HepG2 (cell line): ENCODE measurements around the gene SRC. TPM values are rescaled to one million over a fixed set of nuclear protein-coding genes. Genes with fewer than 3 reads are reported as not detected.

Source experiments
- ATF1 ChIP-seq: IDR thresholded peaks from 2 replicates; pipeline ENCODE4 v1.6.1; 2016; ENCODE audit warnings: mild to moderate bottlenecking, control low read depth
- EHMT2 ChIP-seq: fragments of 200-600 bp; sonication (generic); IDR thresholded peaks from 2 replicates; pipeline ENCODE4 v1.7.0; 2017; ENCODE audit warnings: antibody characterized with exemption, low read depth, low read length, borderline replicate concordance
- KDM5A ChIP-seq: fragments of 200-600 bp; sonication (generic); IDR thresholded peaks from 2 replicates; pipeline ENCODE4 v1.7.0; 2018; ENCODE audit warnings: antibody characterized with exemption, mild to moderate bottlenecking, low read length, borderline replicate concordance
- KDM6A ChIP-seq: IDR thresholded peaks from 2 replicates; pipeline ENCODE4 v1.6.1; 2016; ENCODE audit warnings: low read depth
- RXRA ChIP-seq: sonication (generic); formaldehyde crosslinking; IDR thresholded peaks from 2 replicates; pipeline ENCODE4 v1.5.1; 2020; ENCODE audit warnings: missing genetic modification reagents
- ZFP82 ChIP-seq: sonication (generic); formaldehyde crosslinking; IDR thresholded peaks from 2 replicates; pipeline ENCODE4 v1.5.1; 2020; ENCODE audit warnings: mild to moderate bottlenecking, missing genetic modification reagents, borderline replicate concordance
- ZMYM3 ChIP-seq: sonication (generic); formaldehyde crosslinking; IDR thresholded peaks from 2 replicates; pipeline ENCODE4 v1.5.1; 2020; ENCODE audit warnings: mild to moderate bottlenecking, missing genetic modification reagents
- ZNF30 ChIP-seq: sonication (generic); formaldehyde crosslinking; IDR thresholded peaks from 2 replicates; pipeline ENCODE4 v1.5.0; 2020; ENCODE audit warnings: mild to moderate bottlenecking, missing genetic modification reagents
- polyA plus RNA-seq, 8 experiments: library from polyadenylated mRNA; depleted of rRNA in 3 of 8; stranded (reverse) in 7 of 8; unstranded in 1 of 8; fragments of >200 nt; fragmentation: Illumina TruSeq in 4 of 8; extraction: Trizol in 4 of 8; gene quantifications; 2 replicates each; pipeline versions ENCODE4 v1.2.1 to v1.2.3, GENCODE V29; 2011 to 2016; ENCODE audit warnings: low read depth in 4 of 8, missing spikeins in 1 of 8, mixed read lengths in 1 of 8; ENCODE audit not compliant: insufficient read depth in 1 of 8
- total RNA-seq, 5 experiments: library from RNA; depleted of rRNA; stranded (reverse); fragments of >200 nt; fragmentation: Illumina TruSeq; extraction: Trizol; gene quantifications; 2 replicates each; pipeline ENCODE4 v1.2.3, GENCODE V29; 2016; ENCODE audit warnings: low read depth in 1 of 5
- TF ChIP-seq, protein P1 (sequence below): sonication (generic); formaldehyde crosslinking; IDR thresholded peaks from 2 replicates; pipeline ENCODE4 v1.5.1; 2020; ENCODE audit warnings: mild to moderate bottlenecking, missing genetic modification reagents
- TF ChIP-seq, protein P2 (sequence below): sonication (generic); formaldehyde crosslinking; IDR thresholded peaks from 2 replicates; pipeline ENCODE4 v1.4.0; 2020; ENCODE audit warnings: missing genetic modification reagents
- TF ChIP-seq, protein P3 (sequence below): sonication (generic); formaldehyde crosslinking; conservative IDR thresholded peaks from 2 replicates; pipeline ENCODE4 v1.4.0; 2020; ENCODE audit warnings: missing genetic modification reagents
- TF ChIP-seq, protein P4 (sequence below): sonication (generic); formaldehyde crosslinking; IDR thresholded peaks from 2 replicates; pipeline ENCODE4 v1.4.0; 2020; ENCODE audit warnings: low read depth, mild to moderate bottlenecking, missing genetic modification reagents
- TF ChIP-seq, protein P5 (sequence below): sonication (generic); formaldehyde crosslinking; IDR thresholded peaks from 2 replicates; pipeline ENCODE4 v1.8.0; 2022; ENCODE audit warnings: missing genetic modification reagents, low read depth, mild to moderate bottlenecking, borderline replicate concordance
- TF ChIP-seq, protein P6 (sequence below): sonication (generic); IDR thresholded peaks from 2 replicates; pipeline ENCODE4 v1.6.1; 2016; ENCODE audit warnings: low read depth, borderline replicate concordance
- TF ChIP-seq, protein P7 (sequence below): sonication (generic); formaldehyde crosslinking; IDR thresholded peaks from 2 replicates; pipeline ENCODE4 v1.4.0; 2020; ENCODE audit warnings: mild to moderate bottlenecking, low read depth, missing genetic modification reagents
- TF ChIP-seq, protein P8 (sequence below): sonication (generic); formaldehyde crosslinking; IDR thresholded peaks from 2 replicates; pipeline ENCODE4 v1.4.0; 2020; ENCODE audit warnings: missing genetic modification reagents, borderline replicate concordance

SRC gene
- total and polyA plus RNA-seq, 2 of the 13 experiments (the other 11 are each of a cell fraction or from before 2014, with no cell fraction given): 54.7 to 192 TPM

DNA sequence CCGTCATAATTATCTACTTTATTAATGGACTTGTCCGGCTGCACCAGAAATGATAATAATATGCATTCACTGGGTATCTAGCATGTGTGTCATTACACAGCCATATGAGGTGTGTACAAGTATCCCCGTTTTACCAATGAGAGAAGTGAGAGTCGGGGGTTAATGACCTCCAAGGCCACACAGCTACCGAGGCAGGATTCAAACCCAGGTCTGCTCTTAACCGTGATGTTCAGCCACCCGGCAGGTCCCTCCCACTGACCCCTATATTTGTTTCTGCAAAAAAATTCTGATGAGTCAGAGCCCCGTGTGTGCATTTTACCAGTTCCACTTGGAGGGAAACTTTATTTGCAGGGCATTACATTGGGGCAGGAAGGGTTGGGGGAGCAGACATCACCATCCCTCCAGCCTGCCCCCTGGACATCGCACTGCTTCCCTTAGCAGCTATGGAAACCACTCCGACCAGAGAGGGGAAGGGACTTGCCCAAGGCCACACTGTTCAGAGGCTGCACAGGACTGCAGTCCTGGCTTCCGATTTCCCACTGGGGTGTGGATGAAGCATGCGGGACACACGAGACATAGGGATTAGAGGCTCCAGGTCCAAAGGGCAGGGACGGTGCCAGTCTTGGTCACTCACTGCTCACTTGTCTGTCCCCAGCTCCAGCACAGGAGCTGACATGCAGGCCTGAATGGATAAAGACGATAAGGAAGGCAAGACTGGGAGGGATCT is 10.1 kb upstream of the SRC start (continued):
- TF ChIP-seq, protein P1, sequence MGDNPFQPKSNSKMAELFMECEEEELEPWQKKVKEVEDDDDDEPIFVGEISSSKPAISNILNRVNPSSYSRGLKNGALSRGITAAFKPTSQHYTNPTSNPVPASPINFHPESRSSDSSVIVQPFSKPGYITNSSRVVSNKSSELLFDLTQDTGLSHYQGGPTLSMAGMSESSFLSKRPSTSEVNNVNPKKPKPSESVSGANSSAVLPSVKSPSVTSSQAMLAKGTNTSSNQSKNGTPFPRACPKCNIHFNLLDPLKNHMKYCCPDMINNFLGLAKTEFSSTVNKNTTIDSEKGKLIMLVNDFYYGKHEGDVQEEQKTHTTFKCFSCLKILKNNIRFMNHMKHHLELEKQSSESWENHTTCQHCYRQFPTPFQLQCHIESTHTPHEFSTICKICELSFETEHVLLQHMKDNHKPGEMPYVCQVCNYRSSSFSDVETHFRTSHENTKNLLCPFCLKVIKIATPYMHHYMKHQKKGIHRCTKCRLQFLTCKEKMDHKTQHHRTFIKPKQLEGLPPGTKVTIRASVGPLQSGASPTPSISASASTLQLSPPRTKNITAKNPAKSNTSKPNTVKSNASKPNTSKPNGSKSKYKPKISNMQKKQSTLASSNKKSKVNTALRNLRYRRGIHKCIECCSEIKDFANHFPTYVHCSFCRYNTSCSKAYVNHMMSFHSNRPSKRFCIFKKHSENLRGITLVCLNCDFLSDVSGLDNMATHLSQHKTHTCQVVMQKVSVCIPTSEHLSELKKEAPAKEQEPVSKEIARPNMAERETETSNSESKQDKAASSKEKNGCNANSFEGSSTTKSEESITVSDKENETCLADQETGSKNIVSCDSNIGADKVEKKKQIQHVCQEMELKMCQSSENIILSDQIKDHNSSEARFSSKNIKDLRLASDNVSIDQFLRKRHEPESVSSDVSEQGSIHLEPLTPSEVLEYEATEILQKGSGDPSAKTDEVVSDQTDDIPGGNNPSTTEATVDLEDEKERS: peak; percentile 85
- no peak for TF ChIP-seq ZNF30 (CRISPR knock-in tag)
- no peak for TF ChIP-seq KDM5A
- peak; percentile 99 for TF ChIP-seq ZMYM3 (CRISPR knock-in tag)
- TF ChIP-seq, protein P2, sequence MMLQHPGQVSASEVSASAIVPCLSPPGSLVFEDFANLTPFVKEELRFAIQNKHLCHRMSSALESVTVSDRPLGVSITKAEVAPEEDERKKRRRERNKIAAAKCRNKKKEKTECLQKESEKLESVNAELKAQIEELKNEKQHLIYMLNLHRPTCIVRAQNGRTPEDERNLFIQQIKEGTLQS (CRISPR knock-in tag): peak; percentile 60; the same call in 1 of the 2 replicates
- TF ChIP-seq, protein P3, sequence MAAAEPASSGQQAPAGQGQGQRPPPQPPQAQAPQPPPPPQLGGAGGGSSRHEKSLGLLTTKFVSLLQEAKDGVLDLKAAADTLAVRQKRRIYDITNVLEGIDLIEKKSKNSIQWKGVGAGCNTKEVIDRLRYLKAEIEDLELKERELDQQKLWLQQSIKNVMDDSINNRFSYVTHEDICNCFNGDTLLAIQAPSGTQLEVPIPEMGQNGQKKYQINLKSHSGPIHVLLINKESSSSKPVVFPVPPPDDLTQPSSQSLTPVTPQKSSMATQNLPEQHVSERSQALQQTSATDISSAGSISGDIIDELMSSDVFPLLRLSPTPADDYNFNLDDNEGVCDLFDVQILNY (CRISPR knock-in tag): no peak
- TF ChIP-seq, protein P4, sequence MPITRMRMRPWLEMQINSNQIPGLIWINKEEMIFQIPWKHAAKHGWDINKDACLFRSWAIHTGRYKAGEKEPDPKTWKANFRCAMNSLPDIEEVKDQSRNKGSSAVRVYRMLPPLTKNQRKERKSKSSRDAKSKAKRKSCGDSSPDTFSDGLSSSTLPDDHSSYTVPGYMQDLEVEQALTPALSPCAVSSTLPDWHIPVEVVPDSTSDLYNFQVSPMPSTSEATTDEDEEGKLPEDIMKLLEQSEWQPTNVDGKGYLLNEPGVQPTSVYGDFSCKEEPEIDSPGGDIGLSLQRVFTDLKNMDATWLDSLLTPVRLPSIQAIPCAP: no peak
- TF ChIP-seq, protein P5, sequence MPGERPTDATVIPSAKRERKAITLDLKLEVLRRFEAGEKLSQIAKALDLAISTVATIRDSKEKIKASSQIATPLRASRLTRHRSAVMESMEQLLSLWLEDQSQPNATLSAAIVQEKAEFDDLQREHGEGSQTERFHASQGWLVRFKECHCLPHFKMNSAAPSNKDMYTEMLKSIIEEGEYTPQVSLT: no peak
- TF ChIP-seq ATF1: no peak
- no peak for TF ChIP-seq KDM6A (CRISPR knock-in tag)
- TF ChIP-seq EHMT2: no peak
- TF ChIP-seq, protein P6, sequence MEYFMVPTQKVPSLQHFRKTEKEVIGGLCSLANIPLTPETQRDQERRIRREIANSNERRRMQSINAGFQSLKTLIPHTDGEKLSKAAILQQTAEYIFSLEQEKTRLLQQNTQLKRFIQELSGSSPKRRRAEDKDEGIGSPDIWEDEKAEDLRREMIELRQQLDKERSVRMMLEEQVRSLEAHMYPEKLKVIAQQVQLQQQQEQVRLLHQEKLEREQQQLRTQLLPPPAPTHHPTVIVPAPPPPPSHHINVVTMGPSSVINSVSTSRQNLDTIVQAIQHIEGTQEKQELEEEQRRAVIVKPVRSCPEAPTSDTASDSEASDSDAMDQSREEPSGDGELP: no peak
- TF ChIP-seq, protein P7, sequence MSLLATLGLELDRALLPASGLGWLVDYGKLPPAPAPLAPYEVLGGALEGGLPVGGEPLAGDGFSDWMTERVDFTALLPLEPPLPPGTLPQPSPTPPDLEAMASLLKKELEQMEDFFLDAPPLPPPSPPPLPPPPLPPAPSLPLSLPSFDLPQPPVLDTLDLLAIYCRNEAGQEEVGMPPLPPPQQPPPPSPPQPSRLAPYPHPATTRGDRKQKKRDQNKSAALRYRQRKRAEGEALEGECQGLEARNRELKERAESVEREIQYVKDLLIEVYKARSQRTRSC (CRISPR knock-in tag): no peak
- no peak for TF ChIP-seq ZFP82 (CRISPR knock-in tag)
- TF ChIP-seq, protein P8, sequence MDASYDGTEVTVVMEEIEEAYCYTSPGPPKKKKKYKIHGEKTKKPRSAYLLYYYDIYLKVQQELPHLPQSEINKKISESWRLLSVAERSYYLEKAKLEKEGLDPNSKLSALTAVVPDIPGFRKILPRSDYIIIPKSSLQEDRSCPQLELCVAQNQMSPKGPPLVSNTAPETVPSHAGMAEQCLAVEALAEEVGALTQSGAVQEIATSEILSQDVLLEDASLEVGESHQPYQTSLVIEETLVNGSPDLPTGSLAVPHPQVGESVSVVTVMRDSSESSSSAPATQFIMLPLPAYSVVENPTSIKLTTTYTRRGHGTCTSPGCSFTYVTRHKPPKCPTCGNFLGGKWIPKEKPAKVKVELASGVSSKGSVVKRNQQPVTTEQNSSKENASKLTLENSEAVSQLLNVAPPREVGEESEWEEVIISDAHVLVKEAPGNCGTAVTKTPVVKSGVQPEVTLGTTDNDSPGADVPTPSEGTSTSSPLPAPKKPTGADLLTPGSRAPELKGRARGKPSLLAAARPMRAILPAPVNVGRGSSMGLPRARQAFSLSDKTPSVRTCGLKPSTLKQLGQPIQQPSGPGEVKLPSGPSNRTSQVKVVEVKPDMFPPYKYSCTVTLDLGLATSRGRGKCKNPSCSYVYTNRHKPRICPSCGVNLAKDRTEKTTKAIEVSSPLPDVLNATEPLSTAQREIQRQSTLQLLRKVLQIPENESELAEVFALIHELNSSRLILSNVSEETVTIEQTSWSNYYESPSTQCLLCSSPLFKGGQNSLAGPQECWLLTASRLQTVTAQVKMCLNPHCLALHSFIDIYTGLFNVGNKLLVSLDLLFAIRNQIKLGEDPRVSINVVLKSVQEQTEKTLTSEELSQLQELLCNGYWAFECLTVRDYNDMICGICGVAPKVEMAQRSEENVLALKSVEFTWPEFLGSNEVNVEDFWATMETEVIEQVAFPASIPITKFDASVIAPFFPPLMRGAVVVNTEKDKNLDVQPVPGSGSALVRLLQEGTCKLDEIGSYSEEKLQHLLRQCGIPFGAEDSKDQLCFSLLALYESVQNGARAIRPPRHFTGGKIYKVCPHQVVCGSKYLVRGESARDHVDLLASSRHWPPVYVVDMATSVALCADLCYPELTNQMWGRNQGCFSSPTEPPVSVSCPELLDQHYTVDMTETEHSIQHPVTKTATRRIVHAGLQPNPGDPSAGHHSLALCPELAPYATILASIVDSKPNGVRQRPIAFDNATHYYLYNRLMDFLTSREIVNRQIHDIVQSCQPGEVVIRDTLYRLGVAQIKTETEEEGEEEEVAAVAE (CRISPR knock-in tag): 0 out of 2 replicates have a peak, but pooled peaks have one; percentile 17
- TF ChIP-seq RXRA (CRISPR knock-in tag): peak; percentile 71; the same call in 1 of the 2 replicates
